Islet of Langerhans (tissue), 1 donor: ENCODE measurements around the gene GPC1.

ENCODE experiments used
- FAIRE-seq: peaks from one replicate; lab custom pipeline; 2011; peaks lifted over from hg19 to GRCh38; lab: Jason Lieb, UNC

The GPC1 gene

DNA sequence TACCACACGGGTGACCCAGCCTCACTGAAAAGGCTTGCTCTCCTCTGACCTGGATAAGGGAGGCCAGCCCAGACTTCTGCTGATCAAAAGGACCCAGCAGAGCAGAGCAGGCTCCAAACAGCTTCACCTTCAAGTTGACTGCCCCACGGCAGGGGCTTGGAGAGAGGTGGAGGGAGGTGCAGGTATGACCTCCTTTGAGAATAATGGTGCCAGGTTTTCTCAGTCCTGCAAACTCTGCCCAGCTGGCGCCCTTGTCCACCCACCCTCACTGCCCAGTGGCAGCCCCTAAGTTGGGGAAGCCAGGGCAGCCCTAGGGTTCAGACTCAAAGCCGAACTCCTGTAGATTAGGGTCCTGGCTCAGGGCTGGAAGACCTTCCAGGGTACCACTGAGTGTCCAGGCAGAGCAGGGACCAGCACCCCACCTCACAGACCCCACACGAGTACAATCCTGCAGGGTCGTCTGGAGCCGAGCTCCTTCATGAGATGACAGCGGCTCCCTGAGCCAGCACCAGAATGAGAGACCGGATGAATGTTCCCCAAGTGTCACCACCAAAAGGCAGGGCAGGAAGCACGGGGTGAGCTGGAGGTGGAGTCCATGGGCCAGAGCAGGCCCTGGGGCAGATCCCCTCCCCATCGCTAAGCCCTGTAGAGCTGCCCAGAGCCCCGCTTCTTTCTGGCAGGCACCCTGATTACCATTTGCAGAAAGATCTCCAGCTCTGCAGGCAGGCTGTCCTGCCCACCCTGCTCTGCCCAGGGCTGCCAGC is 3.6 kb upstream of the GPC1 start:
- no peak for FAIRE-seq

DNA sequence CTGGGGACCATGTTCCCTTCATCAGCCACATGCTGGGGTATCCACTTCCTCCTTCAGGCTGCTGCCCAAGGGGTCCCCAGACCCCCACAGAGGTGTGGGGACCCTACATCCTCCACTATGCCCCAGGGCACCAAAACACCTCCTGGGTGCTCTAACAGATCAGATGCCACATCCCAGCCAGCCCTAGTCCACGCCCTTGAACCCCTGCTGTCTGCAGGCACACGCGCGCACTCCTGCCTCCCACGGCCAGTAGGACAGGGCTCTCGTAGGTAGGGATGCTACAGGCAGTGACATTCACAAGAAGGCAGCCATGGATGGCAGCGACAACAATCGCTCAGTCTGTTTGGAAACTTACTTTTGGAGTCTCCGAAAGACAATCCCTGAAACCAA is 3.0 kb upstream of the GPC1 start:
- no peak for FAIRE-seq

DNA sequence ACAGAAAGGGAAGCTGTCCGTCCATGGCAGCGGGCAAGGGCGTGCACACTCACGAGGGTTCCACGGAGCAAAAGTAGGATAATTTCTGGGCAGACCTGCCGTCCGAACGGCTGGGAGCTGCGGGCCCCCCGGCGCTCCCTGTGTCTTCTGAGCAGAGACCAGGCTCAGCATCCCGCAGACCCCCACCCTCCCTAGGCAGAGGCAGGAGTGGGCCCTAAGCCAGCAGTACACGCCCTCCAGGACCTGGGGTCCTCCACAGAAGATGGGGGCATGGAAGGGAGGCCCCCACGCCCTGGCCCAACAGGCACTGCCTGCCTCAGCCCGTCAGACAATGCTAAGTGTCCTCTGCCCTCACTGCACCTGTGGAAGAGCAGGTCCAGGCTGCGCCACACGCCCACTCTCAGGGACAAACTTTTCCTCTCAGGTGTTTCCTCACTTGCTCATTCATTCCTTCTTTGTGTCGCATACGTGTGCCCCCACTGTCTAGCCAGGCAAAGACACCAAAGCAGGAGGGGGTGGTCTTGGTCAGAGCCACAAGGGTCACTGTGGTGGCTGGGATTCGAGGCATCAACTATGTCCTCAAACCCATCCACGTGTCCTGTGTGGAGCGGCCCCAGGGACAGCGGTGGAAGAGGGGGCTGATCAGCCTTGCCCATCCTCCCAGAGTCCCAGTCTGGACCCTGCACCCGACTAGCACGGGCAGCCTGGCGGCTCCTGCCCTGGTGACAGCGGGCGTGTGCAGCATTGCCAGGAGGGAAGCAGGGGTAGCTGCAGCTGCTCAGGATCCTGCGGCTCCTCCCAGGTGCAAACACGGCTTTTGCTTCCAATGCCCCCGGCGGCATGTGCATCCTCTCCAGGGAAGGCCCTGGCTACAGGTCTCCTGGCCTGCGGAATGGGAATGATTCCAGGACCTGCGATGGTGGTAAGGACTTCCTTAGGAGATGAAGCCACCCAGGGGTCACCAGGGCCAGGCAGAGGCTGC is 2.4 kb upstream of the GPC1 start:
- FAIRE-seq, result no peak

DNA sequence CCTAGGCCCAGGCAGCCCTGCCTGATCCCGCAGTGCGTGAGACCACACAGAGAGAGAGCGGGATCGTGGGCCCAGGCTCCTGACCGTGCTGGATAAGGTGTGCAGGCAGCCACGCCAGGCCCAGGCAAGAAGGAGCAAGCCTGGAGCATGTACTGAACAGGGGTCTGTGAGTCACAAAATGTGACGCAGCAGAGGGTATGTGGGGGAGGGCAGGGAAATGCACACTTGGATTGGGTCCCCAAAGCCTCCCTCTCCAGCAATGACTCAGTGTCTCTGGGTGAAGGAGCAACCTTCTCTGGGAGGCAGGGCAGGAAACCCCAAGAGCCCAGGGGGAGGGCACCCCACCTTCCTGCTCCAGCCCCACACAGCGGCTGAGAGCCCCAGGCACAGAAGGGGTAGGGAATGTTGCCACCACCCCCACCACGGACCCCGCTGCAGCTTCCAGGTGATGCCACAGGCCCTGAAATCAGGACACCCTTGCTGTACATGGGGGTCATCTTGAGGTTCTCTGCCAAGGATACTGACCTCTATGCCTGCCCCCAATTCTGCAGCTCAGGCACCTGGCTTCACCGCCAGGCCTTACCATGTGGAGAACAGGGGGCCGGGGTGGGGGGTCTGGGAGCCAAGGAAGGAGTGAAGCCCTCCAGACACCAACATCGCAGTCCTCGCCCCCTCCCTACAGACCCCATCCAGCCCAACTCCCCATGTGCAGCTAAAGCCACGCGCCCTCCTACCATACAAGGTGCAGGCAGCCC is 1.3 kb upstream of the GPC1 start:
- no peak for FAIRE-seq

DNA sequence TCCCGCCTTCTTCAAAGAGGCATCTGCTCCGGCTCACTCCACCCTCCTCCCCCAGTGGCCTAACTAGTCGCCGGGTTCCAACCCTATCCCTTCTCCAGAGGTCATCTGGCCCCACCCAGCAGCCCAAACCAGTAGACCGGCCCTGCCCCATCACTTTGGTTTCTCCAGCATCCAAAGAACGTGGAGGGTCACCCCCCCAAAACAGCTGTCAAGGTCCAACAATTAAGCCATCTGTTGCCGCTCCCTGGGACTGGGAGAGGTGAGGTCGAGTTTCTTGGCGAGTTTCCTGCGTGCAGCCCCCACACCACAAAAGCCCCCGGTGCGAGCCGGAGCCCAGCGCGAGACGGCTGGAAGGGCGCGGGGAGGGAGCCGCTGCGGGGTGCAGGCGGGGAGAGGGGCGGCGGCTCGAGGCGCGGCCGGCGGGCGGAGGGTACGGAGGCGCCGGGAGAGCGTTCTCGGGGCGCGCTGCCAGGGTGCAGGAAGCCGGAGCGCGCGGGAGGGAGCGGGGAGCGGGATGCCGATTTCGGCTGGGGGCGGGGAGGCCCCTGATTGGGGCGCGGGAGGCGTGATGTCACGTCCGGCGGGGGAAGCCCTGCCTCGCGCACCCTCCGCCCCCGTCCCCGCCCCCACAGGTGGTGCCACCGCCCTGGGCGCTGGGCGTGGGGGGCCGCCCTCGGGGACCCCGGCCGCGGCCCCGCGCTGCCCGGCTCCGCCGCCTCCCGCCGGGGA is 571 bp upstream of the GPC1 start:
- no peak for FAIRE-seq

DNA sequence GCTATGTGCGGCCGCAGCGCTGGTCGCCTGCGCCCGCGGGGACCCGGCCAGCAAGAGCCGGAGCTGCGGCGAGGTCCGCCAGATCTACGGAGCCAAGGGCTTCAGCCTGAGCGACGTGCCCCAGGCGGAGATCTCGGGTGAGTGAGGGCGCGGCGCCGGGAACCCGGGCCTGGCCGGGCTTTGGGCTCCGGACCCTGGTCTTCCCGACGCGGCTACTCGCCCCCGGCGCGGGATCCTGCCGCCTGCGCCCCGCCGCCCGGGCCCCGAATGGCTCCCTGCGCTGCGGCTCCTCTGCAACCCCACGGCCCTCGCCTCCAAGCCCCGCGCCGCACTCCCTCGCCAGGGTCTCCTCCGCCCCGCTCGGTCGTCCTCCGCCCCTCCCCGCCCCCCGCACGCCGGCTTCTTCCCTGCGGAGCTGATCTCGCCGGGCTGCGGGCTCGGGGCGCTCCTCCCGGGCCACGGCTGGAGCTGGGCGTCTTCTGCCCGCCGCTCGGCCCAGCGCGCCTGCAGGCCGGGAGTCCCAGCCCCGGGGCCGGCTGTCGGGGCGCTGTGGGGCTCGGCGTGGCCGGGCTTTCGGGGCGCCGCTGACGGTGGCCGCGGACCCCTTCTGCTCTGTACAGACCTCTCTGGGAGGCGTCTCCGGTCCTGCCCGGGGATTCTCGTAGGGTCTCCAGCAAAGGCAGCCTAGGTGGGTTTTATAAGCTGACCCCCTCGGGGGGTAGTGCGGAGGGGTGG is 652 bp downstream of the GPC1 start:
- FAIRE-seq, result no peak

DNA sequence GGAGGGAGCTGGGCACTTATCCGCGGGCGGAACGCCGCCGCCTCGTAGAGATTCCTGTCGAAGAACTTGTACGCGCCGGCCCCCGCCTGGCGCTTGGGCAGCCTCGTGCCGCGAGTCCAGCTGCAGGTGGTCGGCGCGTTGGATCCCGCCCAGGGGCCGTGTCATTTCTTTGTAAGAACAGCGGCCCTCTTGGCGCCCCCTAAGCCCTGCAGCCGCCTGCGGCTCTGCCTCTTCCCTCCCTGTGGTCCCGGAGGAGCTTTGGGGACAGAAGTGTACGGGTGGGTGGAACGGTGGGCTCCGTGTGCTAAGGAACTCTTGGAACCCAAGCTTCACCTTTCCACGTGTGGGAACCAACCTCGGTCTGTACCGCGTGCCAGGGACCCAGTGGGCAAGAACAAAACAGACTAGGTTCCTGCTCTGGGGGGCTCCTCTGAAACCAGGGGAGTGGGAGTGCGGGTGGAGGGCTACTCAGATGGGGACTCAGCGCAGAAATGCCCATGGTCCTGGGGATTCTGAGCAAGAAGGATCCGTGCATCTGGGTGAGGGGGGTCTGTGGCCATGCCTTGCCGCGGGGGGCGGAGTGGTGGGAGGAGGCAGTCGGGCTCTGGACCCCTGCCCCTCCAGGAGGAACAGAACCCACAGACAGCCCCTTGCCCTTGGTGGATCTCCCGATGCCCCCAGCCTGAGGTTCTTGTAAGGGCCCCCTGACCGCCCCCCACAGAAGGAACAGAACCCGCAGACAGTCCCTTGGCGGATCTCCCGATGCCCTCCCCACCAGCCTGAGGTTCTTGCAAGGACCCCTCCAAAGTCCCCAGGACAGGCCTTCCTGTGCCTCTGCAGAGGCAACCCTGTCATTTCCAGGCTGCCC is 1.5 kb downstream of the GPC1 start:
- FAIRE-seq, result no peak

DNA sequence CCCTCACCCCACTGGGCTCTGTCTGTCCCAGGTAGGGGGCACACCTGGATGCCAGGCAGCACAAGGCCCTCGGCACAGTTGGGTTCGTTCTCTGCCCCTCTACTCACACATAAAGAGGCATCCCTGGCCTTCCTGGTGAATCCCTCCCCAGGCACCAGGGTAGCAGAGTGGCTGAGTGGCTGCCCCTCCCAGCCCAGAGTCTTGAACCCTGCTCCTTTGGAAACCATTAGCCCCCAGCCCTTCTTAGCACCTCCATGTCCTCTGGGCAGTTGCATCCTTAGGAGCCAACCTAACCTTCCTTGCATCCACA is 2.0 kb downstream of the GPC1 start:
- FAIRE-seq, result no peak

DNA sequence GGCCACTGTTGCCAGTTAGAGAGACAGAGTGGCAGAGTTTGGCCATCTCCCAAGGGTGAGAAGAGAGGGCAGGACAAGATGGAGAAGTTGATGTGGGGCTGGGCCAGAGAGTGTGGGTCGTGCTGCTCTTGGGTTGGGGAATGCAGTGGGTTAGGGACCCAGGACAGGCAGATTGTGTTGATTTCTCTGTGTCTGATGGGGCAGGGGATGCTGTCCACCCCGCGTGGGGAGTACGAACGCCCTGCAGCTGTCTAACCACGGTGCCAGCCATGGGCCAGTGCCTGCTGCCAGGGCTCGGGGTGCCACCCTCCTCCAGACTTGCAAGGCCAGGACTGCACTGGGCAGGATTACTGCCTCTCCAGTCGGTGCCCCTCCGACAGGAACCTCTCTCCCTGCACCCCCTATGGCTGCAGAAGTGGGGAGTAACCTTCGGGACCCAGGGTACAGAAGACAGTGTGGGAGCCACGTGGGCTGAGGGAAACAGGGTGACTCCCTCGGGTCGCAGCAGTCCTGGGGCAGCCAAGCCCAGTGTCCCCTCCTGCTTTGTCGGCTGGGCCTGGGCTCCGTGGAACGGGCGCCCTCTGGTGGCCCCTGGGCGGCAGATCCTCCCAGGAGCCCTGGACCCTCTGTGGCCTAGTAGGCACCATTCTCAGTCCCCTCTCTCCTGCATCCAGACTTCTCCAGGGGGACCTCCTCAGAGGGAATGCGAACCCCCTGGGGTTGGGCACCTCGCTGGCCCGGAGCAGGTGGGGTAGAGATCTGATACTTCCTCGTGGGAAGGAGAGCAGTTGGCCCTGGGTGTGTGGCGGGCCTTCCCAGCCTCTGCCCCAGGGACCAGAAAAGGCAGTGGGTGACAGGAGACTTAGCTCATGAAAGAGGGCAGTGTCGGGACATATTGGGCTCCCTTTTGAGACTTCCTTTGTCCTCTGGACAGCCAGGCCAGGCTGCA is 2.7 kb downstream of the GPC1 start:
- no peak for FAIRE-seq

DNA sequence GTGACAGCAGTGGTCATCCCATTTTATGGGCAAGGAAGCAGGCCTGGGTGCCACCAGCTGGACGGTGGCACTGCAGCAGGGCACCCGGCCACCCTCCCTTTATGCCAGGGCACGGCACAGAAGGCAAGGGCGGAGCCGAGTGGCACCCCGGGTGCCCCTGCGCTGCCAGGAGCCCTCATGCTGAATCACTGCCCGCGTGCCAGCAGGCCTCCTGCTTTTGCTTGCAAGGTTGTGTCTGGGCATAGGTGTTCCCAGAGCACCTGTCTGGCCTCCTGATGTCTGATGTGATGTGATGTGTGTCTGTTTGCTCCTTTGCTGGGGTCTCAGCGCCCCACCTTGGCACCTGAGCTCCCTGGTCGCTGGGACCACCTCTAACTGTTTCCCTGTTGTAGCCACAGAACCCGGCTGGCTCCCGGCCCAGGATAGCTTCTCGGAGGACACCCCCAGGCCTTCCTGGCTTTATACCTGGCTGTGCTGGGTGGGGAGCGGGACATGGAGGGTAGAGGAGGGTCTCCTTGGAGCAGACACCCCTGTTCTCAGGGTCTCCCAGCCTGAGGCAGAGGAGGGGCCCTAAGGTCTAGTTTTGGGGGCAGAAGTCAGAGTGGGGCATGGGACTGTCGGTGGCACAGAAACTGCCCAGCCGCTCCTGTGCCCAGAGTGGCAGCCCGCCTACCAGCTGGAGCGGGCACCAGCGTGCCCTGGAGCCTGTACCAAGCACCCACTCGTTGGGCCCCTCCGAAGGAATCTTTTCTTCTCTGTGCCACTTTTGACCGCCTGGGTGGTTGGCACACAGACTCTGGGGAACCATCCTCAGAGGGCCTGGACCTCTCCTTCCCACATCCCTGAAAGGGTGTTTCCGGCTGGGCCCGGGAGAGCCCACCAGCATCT is 3.6 kb downstream of the GPC1 start:
- FAIRE-seq, result no peak

DNA sequence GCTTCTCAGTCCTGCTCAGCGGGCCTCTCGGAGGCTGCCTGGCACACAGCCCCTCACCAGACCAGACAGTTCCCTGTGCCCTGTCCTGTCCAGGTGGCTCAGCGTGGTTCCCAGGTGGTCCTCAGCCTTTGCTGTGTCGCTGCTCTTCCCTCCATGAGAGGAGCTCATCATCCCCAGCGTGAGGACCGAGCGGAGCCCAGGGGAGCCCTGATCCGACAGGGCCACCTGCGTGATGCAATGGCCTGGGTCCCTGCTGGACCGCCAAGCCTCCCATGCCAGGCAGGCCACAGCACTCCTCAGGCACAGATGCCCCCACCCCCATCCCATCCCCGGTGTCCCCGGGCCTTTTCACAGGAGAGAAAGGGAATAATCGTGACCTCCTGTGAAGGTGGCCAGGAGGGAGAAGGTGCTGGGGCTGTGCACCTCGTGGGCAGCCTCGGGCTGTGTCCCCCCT is 4.3 kb downstream of the GPC1 start:
- FAIRE-seq, result no peak

DNA sequence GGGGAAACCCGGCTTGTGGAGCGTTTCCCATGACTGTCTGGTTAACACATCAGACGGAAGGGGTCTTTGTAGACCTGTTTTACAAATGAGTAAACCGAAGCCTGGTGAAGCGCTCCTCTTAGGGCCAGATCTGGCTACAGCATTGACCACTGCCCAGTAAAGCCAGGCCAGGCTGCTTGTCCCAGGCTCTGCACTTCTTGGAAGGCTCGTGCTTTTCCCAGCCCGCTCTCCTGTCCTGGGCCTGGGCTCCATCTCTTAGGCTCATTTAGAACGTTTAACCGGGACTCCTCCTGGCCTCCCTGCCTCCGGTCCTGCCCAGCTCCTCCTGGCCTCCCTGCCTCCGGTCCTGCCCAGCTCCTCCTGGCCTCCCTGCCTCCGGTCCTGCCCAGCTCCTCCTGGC is 4.8 kb downstream of the GPC1 start:
- FAIRE-seq, result no peak

DNA sequence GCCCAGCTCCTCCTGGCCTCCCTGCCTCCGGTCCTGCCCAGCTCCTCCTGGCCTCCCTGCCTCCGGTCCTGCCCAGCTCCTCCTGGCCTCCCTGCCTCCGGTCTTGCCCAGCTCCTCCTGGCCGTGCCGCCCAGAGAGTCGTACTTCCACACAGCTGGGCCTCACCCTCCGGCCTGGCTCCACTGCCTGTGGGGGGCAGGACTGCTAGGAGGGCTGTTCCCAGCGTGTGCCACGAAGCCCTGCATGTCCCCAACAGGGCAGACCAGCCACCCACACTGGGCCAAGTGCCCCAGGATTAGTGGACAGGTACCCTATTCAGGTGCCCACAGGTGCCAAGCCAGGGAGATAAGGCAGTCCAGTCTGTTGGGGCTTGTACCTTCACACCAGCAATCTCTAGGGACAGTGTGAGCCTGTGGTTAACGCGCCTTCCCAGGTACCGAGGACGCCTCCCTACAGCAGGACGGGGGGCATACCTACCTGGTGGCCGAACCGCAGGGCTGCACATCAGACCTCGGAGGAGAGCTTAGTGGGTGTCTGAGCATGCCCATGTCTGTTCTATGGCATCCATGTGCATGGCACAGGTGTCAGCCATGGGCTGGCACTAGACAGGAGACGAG is 5.3 kb downstream of the GPC1 start:
- no peak for FAIRE-seq

DNA sequence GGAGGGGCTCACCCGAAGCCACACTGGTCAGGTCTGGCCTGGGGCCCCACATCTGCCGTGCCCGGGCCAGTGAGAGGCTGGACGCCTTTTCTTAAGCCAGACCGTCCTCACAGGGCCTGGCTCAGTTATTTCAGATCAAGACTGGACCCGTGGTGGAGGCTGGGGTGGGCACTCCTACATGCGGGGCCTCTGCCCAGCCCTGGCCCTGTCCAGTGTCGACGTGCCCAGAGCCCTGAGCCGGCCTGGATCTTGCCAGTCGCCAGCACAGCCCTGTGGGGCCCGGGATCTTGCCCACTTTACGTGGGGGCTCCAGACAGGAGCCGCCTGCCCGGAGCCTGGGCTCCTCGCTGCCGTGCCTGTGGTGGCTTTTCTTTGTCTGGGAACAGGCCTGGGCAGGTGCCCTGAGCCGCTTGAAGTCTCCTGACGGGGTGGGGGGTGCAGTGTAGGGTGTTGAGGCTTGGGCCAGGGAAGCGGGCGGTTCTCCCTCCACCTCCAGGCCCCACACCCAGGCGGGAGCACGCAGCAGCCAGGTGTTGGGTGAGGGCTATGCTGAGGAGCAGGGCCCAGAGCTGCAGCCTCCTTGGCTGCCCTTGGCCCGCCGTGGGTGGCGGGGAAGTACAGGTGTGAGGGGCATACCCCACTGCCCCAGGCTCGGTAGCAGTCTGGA is 6.0 kb downstream of the GPC1 start:
- FAIRE-seq, result no peak

DNA sequence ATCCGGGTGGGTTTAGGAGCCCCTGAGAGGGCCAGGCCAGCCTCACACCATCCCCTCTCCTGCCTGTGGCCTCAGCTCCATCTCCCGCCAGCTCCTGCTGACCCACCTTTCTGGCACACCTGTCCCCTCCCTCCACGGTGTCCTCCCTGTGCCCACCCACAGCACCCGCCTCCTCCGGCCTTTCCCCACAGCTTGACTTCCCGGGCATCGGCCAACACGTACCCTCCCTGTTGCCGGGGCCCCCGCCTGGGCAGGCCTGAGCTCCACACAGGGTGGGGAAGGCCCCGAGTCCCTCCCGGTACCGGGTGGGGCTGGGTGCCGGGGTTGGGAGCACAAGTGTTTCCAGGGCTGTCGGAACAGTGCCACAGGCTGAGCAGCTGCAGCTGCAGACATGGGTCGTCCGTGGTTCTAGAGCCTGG is 6.5 kb downstream of the GPC1 start:
- no peak for FAIRE-seq

DNA sequence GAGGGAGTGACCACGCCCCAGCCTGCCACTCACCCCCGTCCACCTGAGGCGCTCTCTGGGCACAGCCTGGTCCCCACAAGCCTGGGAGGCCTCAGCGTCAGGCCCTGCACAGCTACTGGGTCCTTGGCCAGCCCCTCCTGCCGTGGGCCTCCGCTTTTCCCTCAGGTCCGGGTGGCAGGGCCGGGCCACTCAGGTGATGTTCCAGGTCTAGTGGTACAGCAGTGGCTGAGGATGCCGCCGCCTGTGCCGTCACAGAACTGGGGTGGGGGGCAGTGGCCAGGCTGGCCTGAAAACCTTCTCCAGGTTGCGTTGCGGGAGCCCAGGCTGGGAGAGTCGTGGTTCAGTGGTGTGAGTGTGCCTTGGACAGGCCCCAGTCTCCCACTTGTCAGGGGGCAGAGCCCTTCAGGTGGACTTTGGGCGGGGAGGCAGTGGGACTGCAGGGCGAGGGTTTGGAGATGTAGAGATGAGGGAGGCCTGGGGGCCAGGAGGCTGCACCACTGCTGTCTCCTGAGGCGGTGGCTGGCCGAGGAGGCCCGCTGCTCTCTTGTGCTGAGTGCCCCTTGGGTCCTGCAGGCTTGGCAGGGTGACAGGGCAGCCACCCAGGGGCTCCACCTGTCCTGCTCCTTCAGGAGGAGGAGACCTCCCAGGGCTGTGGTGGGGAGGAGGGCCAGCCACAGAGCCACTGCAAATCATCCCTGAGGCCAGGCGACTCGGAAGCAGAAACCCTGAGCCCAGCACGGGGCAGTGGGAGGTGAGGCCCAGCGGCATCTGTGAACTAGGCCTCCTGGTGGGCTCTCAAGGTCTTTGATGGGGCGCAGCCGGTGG is 7.6 kb downstream of the GPC1 start:
- no peak for FAIRE-seq
